ENCODE data around the gene AGPAT2.

The AGPAT2 gene

DNA sequence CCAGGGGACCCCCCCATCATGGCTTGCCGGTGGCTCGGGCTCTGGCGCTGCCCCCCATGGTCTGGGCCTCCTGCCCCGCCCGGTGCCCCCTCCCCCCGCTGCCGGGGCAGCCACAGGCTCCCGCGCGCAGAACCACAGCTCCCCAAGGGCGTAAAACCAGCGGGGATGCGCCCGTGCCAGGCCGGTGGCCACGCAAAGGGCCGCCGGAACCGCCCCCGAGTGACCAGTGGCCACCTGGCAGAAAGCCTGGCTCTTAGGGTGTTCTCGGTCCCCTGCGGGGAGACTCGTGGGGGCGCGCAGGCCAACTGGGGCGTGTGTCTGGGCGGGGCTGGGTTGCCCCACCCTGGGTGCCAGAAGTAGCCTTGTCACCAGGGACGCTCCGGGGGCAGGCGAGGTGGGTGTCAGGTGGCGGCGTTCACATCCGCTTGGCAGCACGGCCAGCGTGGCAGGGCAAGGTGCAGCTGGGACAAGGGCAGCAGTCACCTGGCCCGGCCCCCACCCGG lies 515 bp upstream of the AGPAT2 start:
- H3K4me3 ChIP-seq (ENCODE audit: low read depth, low read length): peak overlapping the region; percentile 42
- DNase-seq (ENCODE audit: low read depth): peak; percentile 53
- no peak for TF ChIP-seq CTCF (IDR thresholded peaks at IDR 0.05; ENCODE audit: insufficient read depth, low read depth, low read length, missing control alignments)

DNA sequence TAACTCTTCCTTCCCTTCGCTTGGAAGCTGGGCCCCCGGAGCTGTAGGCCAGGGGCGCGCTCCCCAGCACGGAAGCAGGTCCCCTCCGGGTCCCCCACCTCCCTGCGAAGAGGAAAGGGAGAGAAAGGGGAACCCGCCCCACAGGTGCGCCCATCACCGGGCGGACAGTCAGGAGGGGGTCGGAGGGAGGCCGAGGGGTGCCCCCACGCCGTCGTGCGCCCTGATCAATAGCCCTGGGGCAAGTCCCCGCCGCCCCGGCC lies 793 bp downstream of the AGPAT2 start:
- no peak for DNase-seq (ENCODE audit: low read depth)
- H3K4me3 ChIP-seq (ENCODE audit: low read depth, low read length): peak overlapping the region; percentile 89
- TF ChIP-seq CTCF (IDR thresholded peaks at IDR 0.05; ENCODE audit: insufficient read depth, low read depth, low read length, missing control alignments): no peak

DNA sequence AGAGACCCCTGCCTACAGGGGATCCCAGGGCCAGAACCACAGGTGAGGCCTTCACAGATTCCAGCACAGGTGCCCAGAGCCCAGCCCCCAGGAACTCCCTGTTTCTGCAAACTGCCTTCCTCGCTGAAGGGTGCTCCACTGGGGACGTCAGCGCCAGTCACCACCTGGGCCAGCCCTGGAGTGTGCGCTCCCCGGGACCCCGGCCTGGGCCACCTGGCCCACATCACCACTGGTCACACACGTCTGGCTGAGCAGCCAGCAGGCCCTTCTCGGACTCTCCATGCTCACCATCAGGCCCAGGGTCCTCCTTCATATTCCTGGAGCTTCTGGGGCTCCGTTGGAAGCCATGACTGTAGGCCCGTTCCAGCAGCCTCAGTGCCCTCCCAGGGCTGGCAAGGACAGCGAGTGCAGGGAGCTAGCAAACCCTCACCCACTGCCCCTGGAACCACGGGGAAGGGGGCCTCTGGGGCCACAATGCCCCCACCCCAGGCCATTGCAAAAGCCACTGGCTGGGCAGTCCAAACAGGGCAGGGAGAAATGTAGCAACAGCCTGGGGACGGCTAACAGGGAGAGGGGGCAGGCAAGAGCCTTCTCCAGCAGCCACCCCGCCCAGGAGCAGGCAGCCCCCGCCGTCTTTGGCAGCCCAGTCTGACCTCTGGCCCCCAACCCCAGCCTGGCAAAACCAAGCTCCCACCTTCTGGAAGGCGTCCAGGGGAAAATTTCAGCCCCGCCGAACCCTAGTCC lies 1.3 kb downstream of the AGPAT2 start:
- H3K4me3 ChIP-seq (ENCODE audit: low read depth, low read length): peak overlapping the region; percentile 89
- TF ChIP-seq CTCF (IDR thresholded peaks at IDR 0.05; ENCODE audit: insufficient read depth, low read depth, low read length, missing control alignments): no peak
- DNase-seq (ENCODE audit: low read depth): no peak

DNA sequence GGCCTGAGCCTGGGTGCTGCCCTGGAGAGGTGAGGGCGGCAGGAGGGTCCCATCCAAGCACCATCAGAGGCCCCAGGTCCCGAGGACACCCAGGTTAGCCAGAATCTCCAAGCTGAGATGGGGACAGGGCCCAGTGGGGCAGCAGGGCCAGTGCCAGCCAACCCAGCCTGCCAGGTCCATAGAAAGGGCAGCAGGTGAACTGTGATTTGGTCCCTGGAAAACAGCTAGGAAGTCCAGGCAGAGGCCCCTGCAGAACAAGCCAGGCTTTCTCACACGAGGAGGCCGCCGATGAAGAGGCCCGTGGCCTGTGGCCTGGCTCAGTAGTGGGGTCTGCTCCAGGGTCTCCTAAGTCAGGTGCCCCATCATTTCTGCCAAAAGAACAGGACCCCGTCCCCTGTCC lies 2.0 kb downstream of the AGPAT2 start:
- no peak for DNase-seq (ENCODE audit: low read depth)
- H3K4me3 ChIP-seq (ENCODE audit: low read depth, low read length): no peak overlapping the region
- no peak for TF ChIP-seq CTCF (IDR thresholded peaks at IDR 0.05; ENCODE audit: insufficient read depth, low read depth, low read length, missing control alignments)

DNA sequence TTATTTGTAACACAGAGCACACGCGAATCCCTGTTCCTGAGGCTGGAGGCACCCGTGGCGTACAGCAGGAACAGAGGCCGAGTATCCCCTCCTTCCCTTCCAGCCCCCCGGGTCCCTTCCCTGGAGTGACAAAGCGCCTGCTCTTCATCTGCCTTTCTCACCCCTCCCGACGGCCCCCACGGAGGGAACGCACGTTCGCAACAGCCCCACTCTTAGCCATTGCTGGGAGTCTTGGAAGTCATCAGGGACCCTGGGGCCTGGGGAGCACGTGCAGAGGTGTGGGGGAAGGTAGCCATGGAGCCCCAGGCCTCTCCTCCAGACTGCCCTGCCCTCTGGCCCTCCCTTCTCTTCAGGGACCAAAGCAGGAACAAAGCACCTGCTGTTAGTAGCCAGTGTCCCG lies 2.5 kb downstream of the AGPAT2 start:
- TF ChIP-seq CTCF (IDR thresholded peaks at IDR 0.05; ENCODE audit: insufficient read depth, low read depth, low read length, missing control alignments): no peak
- DNase-seq (ENCODE audit: low read depth): no peak
- H3K4me3 ChIP-seq (ENCODE audit: low read depth, low read length): no peak overlapping the region

- no peak for DNase-seq (ENCODE audit: low read depth)
- no peak overlapping the region for H3K4me3 ChIP-seq (ENCODE audit: low read depth, low read length)
- TF ChIP-seq CTCF (IDR thresholded peaks at IDR 0.05; ENCODE audit: insufficient read depth, low read depth, low read length, missing control alignments): no peak
Observed at GRCh38 chr9:136684339-136684738, 2.9 kb downstream of the AGPAT2 start.

GRCh38 chr9:136683755-136684154 lies 3.5 kb downstream of the AGPAT2 start:
- H3K4me3 ChIP-seq (ENCODE audit: low read depth, low read length): no peak overlapping the region
- TF ChIP-seq CTCF (IDR thresholded peaks at IDR 0.05; ENCODE audit: insufficient read depth, low read depth, low read length, missing control alignments): no peak
- no peak for DNase-seq (ENCODE audit: low read depth)

Data from GM12865 (cell line).